Measurements from ENCODE around the gene ASTN1.
A peak's percentile ranks its signal among the peaks of the same experiment; 100 is the strongest.

The ASTN1 gene

GRCh38 chr1:176880955-176881595, 283.4 kb downstream of the ASTN1 start:
- CTCF ChIA-PET = interaction anchor here (0.5 to 1.1 kb wide), 10 partner anchors 16 to 1494 kb away, joined by 3 to 4 read pairs (median 3); no protein-coding TSS in a partner anchor
- TF ChIP-seq CTCF (conservative IDR thresholded peaks at IDR 0.05; ENCODE audit: low read depth) = peak; percentile 72
- no peak overlapping the region for H3K27ac ChIP-seq
- peak; percentile 79 for DNase-seq (ENCODE audit: low spot score)
- POLR2A ChIA-PET (ENCODE audit: low non-redundant PET) = no interaction called here

GRCh38 chr1:176879784-176880620, 284.5 kb downstream of the ASTN1 start:
- H3K27ac ChIP-seq = no peak overlapping the region
- ChIA-PET CTCF (interaction anchor here (0.5 to 1.0 kb wide), 7 partner anchors 28 to 1493 kb away, joined by 3 to 4 read pairs (median 3); no protein-coding TSS in a partner anchor), POLR2A (ENCODE audit: low non-redundant PET) (no interaction called here)
- no peak for DNase-seq (ENCODE audit: low spot score)
- TF ChIP-seq CTCF (conservative IDR thresholded peaks at IDR 0.05; ENCODE audit: low read depth) = no peak

DNA sequence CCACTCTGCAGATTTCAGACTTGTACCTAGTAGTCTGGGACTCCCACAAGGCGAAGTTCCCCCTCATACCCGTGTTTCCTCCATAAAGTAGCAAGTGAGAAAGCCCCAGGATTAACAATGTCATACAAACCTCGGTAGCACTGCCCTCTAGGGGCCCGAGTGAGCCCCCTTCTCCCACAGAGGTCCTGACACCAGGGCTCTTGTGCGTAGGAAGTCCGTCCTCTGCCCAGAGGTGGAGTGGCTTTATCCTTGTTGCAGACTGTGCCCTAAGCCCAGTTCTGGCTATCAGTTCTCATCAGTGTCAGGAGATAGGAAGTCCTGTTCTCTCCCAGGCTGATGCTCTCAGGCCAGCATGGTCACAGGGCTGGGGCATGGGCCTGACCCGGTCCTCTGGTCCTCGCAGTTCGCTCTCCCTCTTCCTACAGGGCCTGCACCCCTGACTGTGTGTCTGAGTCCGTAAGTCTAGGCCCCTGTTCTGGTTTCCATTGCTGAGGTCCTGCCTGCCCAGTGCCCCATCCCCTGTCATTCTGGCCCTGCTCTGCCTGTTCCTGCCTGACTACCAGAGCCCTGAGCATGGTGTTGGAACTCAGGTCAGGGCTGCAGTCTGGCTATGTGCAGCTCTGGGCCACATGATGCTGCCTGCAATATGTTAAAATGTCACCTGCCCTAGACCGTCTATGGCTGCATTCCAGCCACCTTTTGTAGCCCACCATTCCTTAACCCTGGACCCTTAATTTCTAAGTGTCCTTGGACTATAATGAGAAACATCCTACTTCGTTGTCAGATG, 285.6 kb downstream of the ASTN1 start:
- TF ChIP-seq CTCF (conservative IDR thresholded peaks at IDR 0.05; ENCODE audit: low read depth) = no peak
- CTCF ChIA-PET = no interaction called here
- POLR2A ChIA-PET (ENCODE audit: low non-redundant PET) = no interaction called here
- no peak for DNase-seq (ENCODE audit: low spot score)
- H3K27ac ChIP-seq = no peak overlapping the region

GRCh38 chr1:176877557-176877956, 287.0 kb downstream of the ASTN1 start:
- ChIA-PET POLR2A (ENCODE audit: low non-redundant PET) (no interaction called here), CTCF (no interaction called here)
- no peak for DNase-seq (ENCODE audit: low spot score)
- no peak for TF ChIP-seq CTCF (conservative IDR thresholded peaks at IDR 0.05; ENCODE audit: low read depth)
- H3K27ac ChIP-seq = no peak overlapping the region

DNA sequence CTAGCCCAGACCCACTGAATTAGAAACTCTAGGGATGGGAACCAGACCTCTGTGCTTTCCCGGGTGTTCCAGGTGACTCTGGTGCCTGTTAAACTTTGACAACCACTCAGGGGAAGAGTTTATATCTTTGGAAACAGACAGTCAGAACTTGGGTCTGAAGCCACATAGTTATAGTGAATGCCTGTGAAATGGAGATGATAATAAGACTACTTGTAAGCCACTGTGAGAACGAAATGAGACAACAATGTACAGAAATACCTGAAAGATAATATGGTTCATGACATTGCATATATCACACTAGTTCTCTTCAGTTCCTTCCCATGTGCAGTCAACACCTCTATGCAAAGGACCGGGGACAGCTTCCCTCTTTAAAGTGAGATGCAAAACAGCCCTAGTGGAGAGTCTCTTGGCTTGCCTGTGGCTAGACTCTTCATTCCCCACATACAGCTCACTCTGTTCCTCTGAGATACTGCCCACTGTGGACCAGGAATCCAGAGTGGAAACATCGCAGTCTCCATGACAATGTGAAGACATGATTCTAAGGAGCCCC, 287.5 kb downstream of the ASTN1 start:
- no peak overlapping the region for H3K27ac ChIP-seq
- ChIA-PET POLR2A (ENCODE audit: low non-redundant PET) (no interaction called here), CTCF (no interaction called here)
- no peak for TF ChIP-seq CTCF (conservative IDR thresholded peaks at IDR 0.05; ENCODE audit: low read depth)
- DNase-seq (ENCODE audit: low spot score) = no peak

GRCh38 chr1:176869577-176869976, 294.9 kb downstream of the ASTN1 start:
- no peak for DNase-seq (ENCODE audit: low spot score)
- no peak overlapping the region for H3K27ac ChIP-seq
- CTCF ChIA-PET = no interaction called here
- TF ChIP-seq CTCF (conservative IDR thresholded peaks at IDR 0.05; ENCODE audit: low read depth) = no peak
- POLR2A ChIA-PET (ENCODE audit: low non-redundant PET) = no interaction called here

All from RWPE1 (cell line).